GM21526 (cell line): ENCODE measurements around the gene PTPRR.
A peak's percentile ranks its signal among the peaks of the same experiment; 100 is the strongest.

Source experiments
- ATAC-seq: cut with Tn5 transposase; IDR thresholded peaks from one replicate; pipeline ENCODE4 v1.9.1; 2021; ENCODE audit warnings: moderate library complexity; ENCODE audit not compliant: unreplicated experiment, low FRiP score

Gene PTPRR

GRCh38 chr12:70920251-70920851 lies at the start of gene PTPRR:
TSS of gene PTPRR (minus strand) at chr12:70920738. CDS start at chr12:70920390, 348 bp downstream.
- ATAC-seq = no peak

- no peak for ATAC-seq
These were observed 46.7 kb upstream of the PTPRR start for GRCh38 chr12:70966996-70967790.

- no peak for ATAC-seq
These were observed 45.5 kb upstream of the PTPRR start for GRCh38 chr12:70966046-70966445.

GRCh38 chr12:70964867-70965510 lies 44.5 kb upstream of the PTPRR start:
- no peak for ATAC-seq

- no peak for ATAC-seq
These were observed 42.6 kb upstream of the PTPRR start for GRCh38 chr12:70963081-70963660.

- ATAC-seq = peak; percentile 86
These were observed 41.8 kb upstream of the PTPRR start for GRCh38 chr12:70962226-70962794.

- no peak for ATAC-seq
These were observed 39.9 kb upstream of the PTPRR start for GRCh38 chr12:70960484-70960883.

GRCh38 chr12:70955415-70955814 lies 34.9 kb upstream of the PTPRR start:
- no peak for ATAC-seq

- no peak for ATAC-seq
These were observed 29.9 kb upstream of the PTPRR start for GRCh38 chr12:70950451-70950850.

- ATAC-seq = no peak
These were observed 28.4 kb upstream of the PTPRR start for GRCh38 chr12:70948976-70949336.

- no peak for ATAC-seq
These were observed 27.9 kb upstream of the PTPRR start for GRCh38 chr12:70948236-70948975.

GRCh38 chr12:70936203-70936813 lies 15.8 kb upstream of the PTPRR start:
- ATAC-seq = no peak

- no peak for ATAC-seq
These were observed 12.6 kb upstream of the PTPRR start for GRCh38 chr12:70933133-70933532.

- no peak for ATAC-seq
These were observed 8.5 kb upstream of the PTPRR start for GRCh38 chr12:70929029-70929428.

- no peak for ATAC-seq
These were observed 7.5 kb upstream of the PTPRR start for GRCh38 chr12:70928071-70928470.

- ATAC-seq = no peak
These were observed 6.8 kb upstream of the PTPRR start for GRCh38 chr12:70927356-70927755.

- ATAC-seq = no peak
These were observed 5.0 kb upstream of the PTPRR start for GRCh38 chr12:70925539-70925938.

GRCh38 chr12:70920891-70921290 lies 353 bp upstream of the PTPRR start:
- no peak for ATAC-seq

GRCh38 chr12:70919597-70920035 lies 922 bp downstream of the PTPRR start:
- no peak for ATAC-seq

- ATAC-seq = no peak
These were observed 1.4 kb downstream of the PTPRR start for GRCh38 chr12:70919176-70919575.
